Progenitor cell of endocrine pancreas (in vitro differentiated cells): ENCODE data around the gene PRKCB. TPM values are rescaled to one million over a fixed set of nuclear protein-coding genes. Genes with fewer than 3 reads are reported as not detected.

Experiments
- DNase-seq: peaks from one replicate; pipeline ENCODE4 v3.0.0; 2021; ENCODE audit warnings: low spot score; ENCODE audit not compliant: unreplicated experiment
- H3K27ac Mint-ChIP-seq: 2 replicates; pipeline ENCODE4 v1.8.0; 2021; ENCODE audit warnings: mild to moderate bottlenecking, moderate library complexity, mixed read lengths
- H3K27me3 Mint-ChIP-seq: 2 replicates; pipeline ENCODE4 v1.8.0; 2021; ENCODE audit warnings: mixed read lengths
- H3K36me3 Mint-ChIP-seq: 2 replicates; pipeline ENCODE4 v1.8.0; 2022; ENCODE audit warnings: mixed read lengths; ENCODE audit not compliant: insufficient read depth
- H3K4me1 Mint-ChIP-seq: 2 replicates; pipeline ENCODE4 v1.8.0; 2021; ENCODE audit warnings: low read depth, mixed read lengths
- H3K4me3 Mint-ChIP-seq: 2 replicates; pipeline ENCODE4 v1.8.0; 2021; ENCODE audit warnings: low read depth, mild to moderate bottlenecking, moderate library complexity, mixed read lengths
- H3K9me3 Mint-ChIP-seq: 2 replicates; pipeline ENCODE4 v1.8.0; 2021; ENCODE audit warnings: low read depth, mixed read lengths
- CTCF ChIP-seq: fragments of 200-600 bp; sonication (generic); IDR thresholded peaks from one replicate; pipeline ENCODE4 v1.5.0; 2021; ENCODE audit warnings: antibody characterized with exemption, mild to moderate bottlenecking; ENCODE audit not compliant: unreplicated experiment
- total RNA-seq: library from RNA; stranded (reverse); gene quantifications from 2 replicates; pipeline ENCODE4 v1.2.1, GENCODE V29; 2021

PRKCB gene
- total RNA-seq, 1 donor from 2014 or later = 0.36 TPM

GRCh38 chr16:24125214-24125613, 289.4 kb downstream of the PRKCB start:
- Mint-ChIP-seq H3K4me1 (no peaks in the 10 kb centered on the region), H3K4me3 (no peak overlapping the region), H3K9me3 (no peaks in the 10 kb centered on the region), H3K27ac (no peak overlapping the region), H3K27me3 (peaks cover 22% of the 10 kb centered on the region), H3K36me3 (no peaks in the 10 kb centered on the region)
- no peak for DNase-seq
- no peak for TF ChIP-seq CTCF

GRCh38 chr16:24129412-24129918, 293.7 kb downstream of the PRKCB start:
- Mint-ChIP-seq H3K4me1 (no peaks in the 10 kb centered on the region), H3K9me3 (no peaks in the 10 kb centered on the region), H3K36me3 (no peaks in the 10 kb centered on the region), H3K27me3 (peaks cover 13% of the 10 kb centered on the region), H3K27ac (no peak overlapping the region), H3K4me3 (no peak overlapping the region)
- DNase-seq = no peak
- TF ChIP-seq CTCF = no peak

GRCh38 chr16:24130494-24131085, 294.8 kb downstream of the PRKCB start:
- Mint-ChIP-seq H3K9me3 (no peaks in the 10 kb centered on the region), H3K4me1 (no peaks in the 10 kb centered on the region), H3K36me3 (no peaks in the 10 kb centered on the region), H3K27me3 (peaks cover 9% of the 10 kb centered on the region), H3K27ac (no peak overlapping the region), H3K4me3 (no peak overlapping the region)
- no peak for DNase-seq
- no peak for TF ChIP-seq CTCF

- Mint-ChIP-seq H3K4me1 (no peaks in the 10 kb centered on the region), H3K27ac (no peak overlapping the region), H3K4me3 (no peak overlapping the region), H3K36me3 (no peaks in the 10 kb centered on the region), H3K9me3 (no peaks in the 10 kb centered on the region), H3K27me3 (peaks cover 9% of the 10 kb centered on the region)
- TF ChIP-seq CTCF = no peak
- DNase-seq = no peak
Observed at GRCh38 chr16:24131294-24131693, 295.5 kb downstream of the PRKCB start.

GRCh38 chr16:24132048-24132796, 296.4 kb downstream of the PRKCB start:
- H3K9me3 Mint-ChIP-seq = no peaks in the 10 kb centered on the region
- no peak overlapping the region for H3K4me3 Mint-ChIP-seq
- no peak for DNase-seq
- H3K4me1 Mint-ChIP-seq = no peaks in the 10 kb centered on the region
- no peak overlapping the region for H3K27ac Mint-ChIP-seq
- no peaks in the 10 kb centered on the region for H3K36me3 Mint-ChIP-seq
- peaks cover 9% of the 10 kb centered on the region for H3K27me3 Mint-ChIP-seq
- TF ChIP-seq CTCF = no peak
